Measurements from ENCODE around the gene CIC.

The CIC gene

GRCh38 chr19:42278452-42279154, 9.6 kb downstream of the CIC start:
- no peak for DNase-seq

DNA sequence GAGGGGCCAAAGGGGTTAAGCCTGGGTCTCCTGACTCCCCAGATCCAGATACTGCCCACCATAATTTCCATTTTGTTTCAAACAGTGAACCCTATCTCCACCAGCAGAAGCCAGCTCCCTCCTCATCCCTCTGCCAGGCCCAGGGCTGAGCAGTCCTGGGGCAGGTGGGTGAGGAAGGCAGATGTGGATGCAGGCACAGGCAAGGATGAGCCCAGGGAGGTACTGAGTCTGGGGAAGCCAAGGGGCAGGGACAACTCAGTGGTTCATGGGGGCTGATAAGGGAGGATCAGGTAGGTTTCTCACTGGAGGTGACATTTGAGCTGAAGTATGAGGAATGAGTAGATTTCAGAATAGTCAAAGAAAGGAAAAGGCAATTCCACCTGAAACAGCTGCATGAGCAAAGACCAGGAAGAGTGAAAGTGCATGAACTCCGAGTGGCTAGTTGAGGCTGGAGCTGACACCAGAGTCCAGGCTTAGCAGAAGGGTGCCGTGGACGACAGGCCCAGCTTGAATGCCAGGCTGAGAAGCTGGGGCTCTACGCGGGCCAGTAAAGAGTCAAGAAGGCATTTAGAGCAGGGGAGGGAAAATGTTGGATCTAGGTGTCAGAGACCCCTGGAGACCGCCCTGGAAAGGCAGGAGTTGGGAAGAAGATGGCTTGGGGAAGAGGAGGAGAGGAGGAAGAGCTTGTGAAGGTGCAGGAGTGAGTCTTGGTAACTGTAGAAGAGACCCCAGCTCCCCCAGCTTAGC, 10.3 kb downstream of the CIC start:
- no peak for DNase-seq

- DNase-seq = peak; percentile 76 to 86 (median 82)
Measured at GRCh38 chr19:42279902-42280814, 11.1 kb downstream of the CIC start.

GRCh38 chr19:42280815-42281145, 11.7 kb downstream of the CIC start:
- DNase-seq = peak in 2 of 6 experiments; percentile 42 to 46

- peak in 3 of 6 experiments; percentile 38 to 42 (median 42) for DNase-seq
Measured at GRCh38 chr19:42281146-42281826, 12.2 kb downstream of the CIC start.

GRCh38 chr19:42281827-42282762, 13.0 kb downstream of the CIC start:
- DNase-seq = peak in 1 of 6 experiments; percentile 46

DNA sequence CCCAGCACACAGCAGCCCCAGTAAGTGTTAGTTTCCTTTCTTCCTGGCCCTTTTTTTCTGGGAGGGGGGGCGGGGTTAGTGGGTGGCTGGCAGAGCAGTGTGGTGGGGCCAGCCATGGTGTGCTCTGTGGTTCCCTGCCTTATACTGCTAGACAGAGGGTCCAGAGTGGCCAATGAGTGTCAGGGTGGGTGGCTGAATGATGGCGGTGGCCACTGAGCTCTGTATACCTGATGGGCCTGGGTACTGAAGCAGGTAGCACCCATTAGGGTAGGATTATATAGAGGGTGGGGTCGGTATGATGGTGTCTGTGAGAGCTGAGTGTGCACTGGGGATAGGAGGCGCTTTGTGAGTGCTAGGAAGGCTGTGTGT, 13.8 kb downstream of the CIC start:
- DNase-seq = no peak

- peak; percentile 93 to 99 (median 96) for DNase-seq
Measured at GRCh38 chr19:42283188-42284065, 14.4 kb downstream of the CIC start.

DNA sequence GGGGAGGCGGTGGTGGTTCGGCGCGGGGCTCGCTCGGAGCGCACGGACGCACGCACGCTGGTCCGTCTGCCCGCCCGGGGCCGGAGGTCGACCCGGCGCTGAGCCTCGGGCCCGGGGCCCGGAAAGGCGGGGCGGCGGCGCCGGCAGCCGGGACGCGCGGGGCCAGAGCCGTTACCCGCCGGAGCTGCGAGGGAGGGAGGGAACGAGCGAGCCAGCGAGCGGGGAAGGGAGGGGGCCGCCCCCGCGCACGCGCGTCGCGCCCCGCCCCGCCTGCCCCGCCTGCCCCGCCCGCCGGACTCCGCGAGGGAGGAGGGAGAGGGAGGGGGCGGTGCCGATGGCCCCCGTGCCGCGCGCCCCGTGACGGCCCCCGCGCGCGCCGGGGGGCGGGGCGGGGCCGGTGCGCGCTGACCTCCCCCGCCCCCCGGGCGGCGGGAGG, 15.0 kb downstream of the CIC start:
- DNase-seq = peak; percentile 81 to 98 (median 90)

DNA sequence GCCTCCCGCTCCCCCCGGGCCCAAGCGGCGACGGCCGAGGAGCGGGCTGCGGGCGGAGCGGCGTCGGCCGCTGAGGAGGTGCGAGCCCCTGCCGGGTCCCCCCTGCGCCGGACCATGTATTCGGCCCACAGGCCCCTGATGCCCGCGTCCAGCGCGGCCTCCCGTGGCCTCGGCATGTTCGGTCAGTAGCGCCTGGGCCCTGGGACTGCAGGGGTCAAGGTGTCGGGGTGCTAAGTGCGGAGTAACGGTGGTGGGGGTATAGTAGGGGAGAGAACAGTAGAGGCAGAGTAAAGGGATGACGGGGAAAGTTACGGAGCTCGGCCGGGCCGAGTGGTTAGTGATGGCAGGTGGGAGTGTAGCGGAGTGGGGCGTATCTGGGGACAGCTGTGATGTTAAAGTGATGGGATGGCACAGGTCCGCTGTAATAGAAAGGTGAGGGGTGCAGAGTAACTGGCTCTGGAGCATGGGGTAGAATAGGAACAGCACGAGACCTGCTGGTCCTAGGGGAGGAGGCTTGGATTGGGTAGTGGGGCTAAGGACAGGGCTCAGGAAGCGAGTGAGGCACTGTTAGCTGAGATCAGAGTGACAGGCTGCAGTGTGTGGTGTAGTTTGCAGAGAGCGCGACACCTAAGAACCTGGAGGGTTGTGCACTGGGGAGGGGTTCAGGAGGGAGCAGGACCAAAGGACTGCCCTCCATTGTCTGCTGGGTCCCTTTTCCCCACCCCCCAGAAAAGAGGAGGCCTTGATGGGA, 15.7 kb downstream of the CIC start:
- peak in 3 of 6 experiments; percentile 34 to 66 (median 49) for DNase-seq

GRCh38 chr19:42285541-42285941, 16.5 kb downstream of the CIC start:
- DNase-seq = no peak

DNA sequence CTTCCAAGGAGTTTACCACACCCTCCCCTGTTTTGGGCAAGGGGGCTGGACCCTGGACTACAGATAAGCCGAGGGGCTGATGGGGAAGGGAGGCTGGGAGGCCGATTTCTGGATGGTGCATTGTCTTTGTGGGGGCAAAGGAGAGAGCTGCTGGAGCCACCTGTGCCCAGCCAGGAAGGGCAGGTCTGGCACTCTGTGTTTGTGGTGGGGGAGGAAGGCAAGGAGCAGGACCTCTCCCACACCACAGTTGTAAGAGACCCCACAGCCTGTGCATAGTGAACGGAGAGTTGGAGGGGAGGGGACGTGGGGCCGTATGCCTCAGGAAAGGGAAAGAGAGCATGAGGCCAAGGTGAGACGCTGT, 16.9 kb downstream of the CIC start:
- DNase-seq = no peak

DNA sequence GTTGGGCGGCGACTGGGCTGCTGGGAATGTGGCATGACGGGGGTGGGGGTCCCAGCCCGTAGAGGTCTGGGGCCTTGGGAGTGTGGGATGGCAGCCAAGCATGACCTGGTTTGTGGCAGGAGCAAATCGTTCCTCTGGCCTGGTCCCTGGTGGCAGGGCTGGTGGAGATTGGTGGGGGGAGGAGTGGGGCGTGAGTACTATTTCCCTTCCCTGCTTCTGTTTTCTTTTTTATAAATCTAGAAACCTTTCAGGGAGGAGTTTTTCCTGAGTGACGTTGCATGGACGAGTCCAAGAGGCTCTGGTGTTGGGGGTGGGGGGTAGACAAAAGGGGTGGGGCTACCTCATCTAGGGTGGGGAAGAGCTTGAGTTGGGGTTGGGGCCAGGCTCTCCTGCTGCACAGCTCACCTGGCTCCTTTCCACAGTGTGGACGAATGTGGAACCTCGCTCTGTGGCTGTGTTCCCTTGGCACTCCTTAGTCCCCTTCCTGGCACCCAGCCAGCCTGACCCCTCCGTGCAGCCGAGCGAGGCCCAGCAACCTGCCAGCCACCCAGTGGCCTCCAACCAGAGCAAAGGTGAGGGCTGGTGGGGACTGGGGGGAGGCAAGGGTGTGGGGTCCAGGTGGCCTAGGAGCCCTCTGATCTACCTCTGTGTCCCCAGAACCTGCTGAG, 17.4 kb downstream of the CIC start:
- no peak for DNase-seq

GRCh38 chr19:42287017-42287826, 18.2 kb downstream of the CIC start:
- DNase-seq = no peak

- no peak for DNase-seq
Measured at GRCh38 chr19:42287827-42288107, 18.7 kb downstream of the CIC start.

DNA sequence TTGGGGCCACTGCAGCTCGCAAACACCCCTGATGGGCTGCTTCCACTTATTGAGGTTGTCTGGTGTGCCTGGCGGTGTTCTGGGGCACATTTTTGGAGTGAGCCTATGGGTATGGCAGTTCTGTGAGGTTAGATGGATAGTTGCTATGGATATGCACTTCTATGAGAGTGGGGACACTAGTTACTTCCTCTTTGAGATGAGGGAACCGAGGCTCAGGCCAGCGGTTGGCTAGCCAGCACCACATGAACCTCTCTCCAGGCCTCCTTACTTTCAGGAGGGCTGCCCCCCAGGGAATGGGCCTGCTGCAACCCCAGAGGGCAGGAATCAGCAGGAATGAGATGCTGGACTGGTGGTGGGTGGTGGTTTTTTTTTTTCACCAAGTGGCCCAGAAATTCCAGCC, 19.3 kb downstream of the CIC start:
- DNase-seq = no peak

- DNase-seq = no peak
Measured at GRCh38 chr19:42288881-42289555, 20.0 kb downstream of the CIC start.

GRCh38 chr19:42289556-42290041, 20.5 kb downstream of the CIC start:
- no peak for DNase-seq

All from stimulated activated naive CD4-positive, alpha-beta T cell (primary cell).